Measurements from ENCODE around the gene BLNK.

DNA sequence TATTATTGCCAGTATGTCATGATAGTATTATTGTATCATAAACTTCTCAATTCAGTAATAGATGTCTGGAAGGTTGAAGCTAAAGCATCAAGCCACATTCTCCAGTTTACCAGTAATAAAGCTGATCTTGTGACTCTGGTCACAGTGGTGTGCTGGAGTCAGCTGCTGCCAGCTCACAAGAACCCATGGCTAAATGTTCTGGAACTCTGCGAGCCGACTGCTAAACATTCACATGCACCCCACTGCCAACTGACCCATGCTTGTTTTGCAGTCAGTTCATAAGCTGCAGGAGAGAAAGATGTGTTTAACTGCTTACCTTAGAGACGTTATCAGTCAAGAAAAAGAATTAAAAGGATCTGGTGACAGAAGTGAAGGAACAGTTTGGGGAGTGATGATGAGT lies 27.0 kb upstream of the BLNK start:
- TF ChIP-seq, protein P1, sequence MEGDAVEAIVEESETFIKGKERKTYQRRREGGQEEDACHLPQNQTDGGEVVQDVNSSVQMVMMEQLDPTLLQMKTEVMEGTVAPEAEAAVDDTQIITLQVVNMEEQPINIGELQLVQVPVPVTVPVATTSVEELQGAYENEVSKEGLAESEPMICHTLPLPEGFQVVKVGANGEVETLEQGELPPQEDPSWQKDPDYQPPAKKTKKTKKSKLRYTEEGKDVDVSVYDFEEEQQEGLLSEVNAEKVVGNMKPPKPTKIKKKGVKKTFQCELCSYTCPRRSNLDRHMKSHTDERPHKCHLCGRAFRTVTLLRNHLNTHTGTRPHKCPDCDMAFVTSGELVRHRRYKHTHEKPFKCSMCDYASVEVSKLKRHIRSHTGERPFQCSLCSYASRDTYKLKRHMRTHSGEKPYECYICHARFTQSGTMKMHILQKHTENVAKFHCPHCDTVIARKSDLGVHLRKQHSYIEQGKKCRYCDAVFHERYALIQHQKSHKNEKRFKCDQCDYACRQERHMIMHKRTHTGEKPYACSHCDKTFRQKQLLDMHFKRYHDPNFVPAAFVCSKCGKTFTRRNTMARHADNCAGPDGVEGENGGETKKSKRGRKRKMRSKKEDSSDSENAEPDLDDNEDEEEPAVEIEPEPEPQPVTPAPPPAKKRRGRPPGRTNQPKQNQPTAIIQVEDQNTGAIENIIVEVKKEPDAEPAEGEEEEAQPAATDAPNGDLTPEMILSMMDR (IDR thresholded peaks at IDR 0.05; ENCODE audit: low read depth, low read length): no peak
- TF ChIP-seq EZH2phosphoT487 (IDR thresholded peaks at IDR 0.05; ENCODE audit: low read depth): no peak
